HG03460 (cell line): Measurements from ENCODE around the gene GLYAT.
A peak's percentile ranks its signal among the peaks of the same experiment; 100 is the strongest.
"Not testable (repeated sequence)": the region's sequence is repeated elsewhere in the genome, so short reads cannot be mapped to it uniquely, and the experiment has no call there.

Source experiments
- ATAC-seq: cut with Tn5 transposase; IDR thresholded peaks from one replicate; pipeline ENCODE4 v1.9.1; 2021; ENCODE audit not compliant: unreplicated experiment

GLYAT gene

DNA sequence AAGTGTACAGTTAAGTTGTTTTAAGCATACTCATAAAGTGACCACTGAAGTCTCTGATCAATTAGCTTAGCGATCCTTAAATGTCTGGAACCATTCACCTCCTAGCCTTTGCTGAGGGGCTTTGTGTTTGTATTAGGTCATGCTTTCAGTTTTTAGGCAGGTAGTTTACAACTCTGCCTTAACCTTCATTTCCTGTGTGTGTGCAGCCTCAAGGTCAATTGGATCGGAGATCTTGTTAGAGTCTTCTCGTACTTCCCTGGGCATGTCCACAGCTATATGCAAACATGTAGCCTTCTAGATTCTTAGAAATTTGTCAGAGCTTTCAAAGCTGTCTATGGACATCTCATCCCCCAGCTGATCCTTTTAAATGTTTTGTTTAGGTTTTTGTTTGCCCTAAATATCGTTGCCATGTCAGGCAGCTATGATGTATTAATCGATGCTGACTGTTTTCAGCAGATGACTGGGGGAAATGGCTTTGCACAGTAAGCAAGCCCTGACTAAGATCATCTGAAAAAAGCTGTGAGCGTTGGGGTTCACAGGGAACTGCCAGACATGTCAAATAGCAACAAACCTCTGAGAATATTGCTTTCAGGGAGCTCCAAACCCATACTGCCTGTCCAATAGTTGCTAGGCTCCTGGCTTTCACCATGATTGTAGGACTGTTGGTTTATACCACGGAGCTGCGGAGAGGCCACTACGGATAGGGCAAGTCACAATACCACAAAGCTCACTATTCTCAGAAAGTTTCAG lies 45.6 kb downstream of the GLYAT start:
- no peak for ATAC-seq

DNA sequence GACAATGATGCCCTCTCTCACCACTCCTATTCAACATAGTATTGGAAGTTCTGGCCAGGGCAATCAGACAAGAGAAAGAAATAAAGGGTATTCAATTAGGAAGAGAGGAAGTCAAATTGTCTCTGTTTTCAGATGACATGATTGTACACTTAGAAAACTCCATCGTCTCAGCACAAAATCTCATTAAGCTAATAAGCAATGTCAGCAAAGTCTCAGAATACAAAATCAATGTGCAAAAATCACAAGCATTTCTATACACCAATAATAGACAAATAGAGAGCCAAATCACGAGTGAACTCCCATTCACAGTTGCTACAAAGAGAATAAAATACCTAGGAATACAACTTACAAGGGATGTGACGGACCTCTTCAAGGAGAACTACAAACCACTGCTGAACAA lies 49.1 kb downstream of the GLYAT start:
- ATAC-seq = not testable (repeated sequence)

DNA sequence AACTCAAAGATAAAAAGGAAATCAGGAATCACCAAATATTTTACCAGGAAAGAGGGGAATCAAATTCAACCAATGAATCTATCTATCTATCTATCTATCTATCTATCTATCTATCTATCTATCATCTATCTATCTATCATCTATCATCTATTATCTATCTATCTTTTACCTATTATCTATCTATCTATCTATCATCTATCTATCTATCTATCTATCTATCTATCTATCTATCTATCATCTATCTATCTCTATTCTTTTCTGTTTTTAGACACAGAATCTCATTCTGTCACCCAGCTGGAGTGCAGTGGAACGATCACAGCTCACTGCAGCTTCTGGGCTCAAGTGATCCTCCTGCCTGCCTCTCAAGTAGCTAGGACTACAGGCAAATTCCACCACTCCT lies 54.2 kb downstream of the GLYAT start:
- not testable (repeated sequence) for ATAC-seq

DNA sequence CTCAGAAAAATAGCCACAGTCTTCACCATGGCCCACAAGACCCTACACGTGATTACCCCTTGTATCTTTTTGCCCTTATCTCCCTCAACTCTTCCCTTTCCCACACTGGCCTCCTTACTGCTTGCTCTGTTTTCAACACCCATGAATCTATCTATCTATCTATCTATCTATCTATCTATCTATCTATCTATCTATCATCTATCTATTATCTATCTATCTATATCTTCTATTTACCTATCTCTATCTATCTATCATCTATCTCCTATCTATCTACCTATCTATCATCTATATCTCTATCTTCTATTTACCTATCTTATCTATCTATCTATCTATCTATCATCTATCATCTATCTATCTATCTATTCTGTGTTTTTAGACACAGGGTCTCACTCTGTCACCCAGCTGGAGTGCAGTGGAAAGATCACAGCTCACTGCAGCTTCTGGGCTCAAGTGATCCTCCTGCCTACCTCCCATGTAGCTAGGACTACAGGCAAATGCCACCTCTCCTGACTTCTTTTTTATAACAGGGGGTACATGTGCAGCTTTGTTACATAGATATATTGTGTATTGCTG lies 55.1 kb downstream of the GLYAT start:
- ATAC-seq = no peak

DNA sequence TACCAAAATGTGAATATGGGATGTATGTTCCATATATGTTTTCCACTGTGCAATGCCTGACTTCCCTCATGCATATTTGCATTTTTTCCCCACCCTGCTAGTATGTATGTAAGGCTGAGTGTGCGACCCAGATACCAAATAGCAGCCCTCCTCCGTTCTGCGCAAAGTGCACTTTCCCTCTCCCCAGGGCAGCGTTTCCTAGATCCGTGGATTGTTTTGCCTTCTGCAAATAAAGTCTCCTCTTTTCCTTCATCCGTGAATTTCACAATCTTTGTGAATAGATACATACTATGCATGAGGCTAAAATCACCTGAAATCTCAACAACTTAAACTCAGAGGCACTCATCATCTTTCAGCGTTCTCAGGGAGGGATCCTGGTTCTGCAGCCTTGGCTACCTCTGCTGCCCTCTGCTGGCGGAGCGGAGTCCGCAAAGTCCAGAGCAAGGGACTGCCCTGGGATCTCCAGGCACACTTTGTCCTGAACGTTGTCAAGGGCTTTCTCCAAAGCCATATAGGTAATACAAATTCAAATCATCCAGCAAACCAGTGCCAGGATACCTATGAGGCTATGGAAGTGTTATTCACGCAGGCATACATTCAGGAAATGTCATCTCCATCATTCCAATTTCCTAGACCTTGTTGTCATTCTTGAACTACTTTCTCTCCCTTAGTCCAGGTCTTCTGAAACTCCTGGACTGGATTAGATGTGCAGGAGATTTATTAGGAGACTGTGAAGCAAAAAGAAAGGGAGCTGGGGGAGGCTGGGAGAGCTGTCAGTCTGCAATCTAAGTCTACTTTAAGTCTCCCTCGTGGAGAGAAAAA lies 56.2 kb downstream of the GLYAT start:
- peak; percentile 86 for ATAC-seq

GRCh38 chr11:58674609-58675008 lies 57.1 kb downstream of the GLYAT start:
- ATAC-seq = no peak

GRCh38 chr11:58671983-58672633 lies 59.6 kb downstream of the GLYAT start:
- no peak for ATAC-seq

DNA sequence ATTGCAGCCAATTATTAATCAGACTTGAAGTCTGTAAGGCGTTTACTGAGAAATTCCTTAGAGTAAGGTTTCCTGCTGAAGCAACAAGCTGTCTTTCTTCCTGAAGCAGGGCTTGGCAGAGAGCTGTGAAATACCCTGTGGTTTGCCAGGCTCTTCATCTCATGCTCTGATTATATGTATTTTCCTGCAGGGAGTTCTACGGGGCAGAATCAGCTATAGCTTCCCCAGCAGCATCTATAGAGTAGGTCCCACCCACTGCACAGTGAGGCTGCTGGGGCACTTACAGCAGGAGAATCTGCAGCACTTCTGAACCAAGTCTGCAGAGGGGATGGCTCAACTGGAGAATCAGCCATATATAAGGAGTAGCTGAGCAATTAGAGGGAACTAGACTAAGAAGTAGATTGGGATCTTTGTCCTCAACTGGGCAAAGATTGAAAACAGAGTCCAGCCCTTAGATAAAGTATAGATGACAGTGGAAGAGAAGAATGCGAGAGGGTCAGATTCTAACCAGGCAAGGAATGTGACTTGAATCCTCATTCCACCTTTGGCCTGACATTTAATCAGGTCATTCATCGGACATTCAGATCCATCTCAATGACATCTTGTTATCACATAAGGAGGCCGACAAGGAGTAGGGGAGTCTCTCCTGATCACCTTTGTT lies 71.7 kb downstream of the GLYAT start:
- no peak for ATAC-seq

GRCh38 chr11:58659404-58659803 lies 72.3 kb downstream of the GLYAT start:
- no peak for ATAC-seq
